GM23338 (cell line): ENCODE results near the gene ADAMTS1.

ENCODE experiments used
- CTCF ChIP-seq, 2 experiments: fragments of 200-600 bp in 1 of 2; sonication (generic) in 1 of 2; conservative IDR thresholded peaks; 2 replicates each; pipeline versions ENCODE4 v1.5.1 to v1.6.1; 2016 to 2017; ENCODE audit warnings: antibody characterized with exemption in 2 of 2, low read depth in 2 of 2, mild to moderate bottlenecking in 2 of 2, moderate library complexity in 1 of 2
- ZNF114 ChIP-seq: fragments of 250-450 bp; sonication (Bioruptor Pico); IDR thresholded peaks from 2 replicates; pipeline ENCODE4 v1.5.0; 2020; ENCODE audit warnings: mild to moderate bottlenecking, moderate library complexity

- TF ChIP-seq CTCF (conservative IDR thresholded peaks at IDR 0.05; ENCODE audit: low read depth in 2 of 2) (no peak), ZNF114 (CRISPR knock-in tag) (no peak)
These were observed 26.3 kb downstream of the ADAMTS1 start for GRCh38 chr21:26818906-26819305.
